Stimulated activated CD4-positive, alpha-beta T cell treated with anti-CD3 and anti-CD28 coated beads, Interleukin-12 subunit alpha, Interleukin-12 subunit beta, amount 100 ng/mL, for 4 hours (primary cell): ENCODE results near the gene E2F1.
"Not testable (repeated sequence)": the region's sequence is repeated elsewhere in the genome, so short reads cannot be mapped to it uniquely, and the experiment has no call there.

Source experiments
- DNase-seq: peaks from one replicate; pipeline ENCODE4 v3.0.0-alpha.2; 2020

E2F1 gene

DNA sequence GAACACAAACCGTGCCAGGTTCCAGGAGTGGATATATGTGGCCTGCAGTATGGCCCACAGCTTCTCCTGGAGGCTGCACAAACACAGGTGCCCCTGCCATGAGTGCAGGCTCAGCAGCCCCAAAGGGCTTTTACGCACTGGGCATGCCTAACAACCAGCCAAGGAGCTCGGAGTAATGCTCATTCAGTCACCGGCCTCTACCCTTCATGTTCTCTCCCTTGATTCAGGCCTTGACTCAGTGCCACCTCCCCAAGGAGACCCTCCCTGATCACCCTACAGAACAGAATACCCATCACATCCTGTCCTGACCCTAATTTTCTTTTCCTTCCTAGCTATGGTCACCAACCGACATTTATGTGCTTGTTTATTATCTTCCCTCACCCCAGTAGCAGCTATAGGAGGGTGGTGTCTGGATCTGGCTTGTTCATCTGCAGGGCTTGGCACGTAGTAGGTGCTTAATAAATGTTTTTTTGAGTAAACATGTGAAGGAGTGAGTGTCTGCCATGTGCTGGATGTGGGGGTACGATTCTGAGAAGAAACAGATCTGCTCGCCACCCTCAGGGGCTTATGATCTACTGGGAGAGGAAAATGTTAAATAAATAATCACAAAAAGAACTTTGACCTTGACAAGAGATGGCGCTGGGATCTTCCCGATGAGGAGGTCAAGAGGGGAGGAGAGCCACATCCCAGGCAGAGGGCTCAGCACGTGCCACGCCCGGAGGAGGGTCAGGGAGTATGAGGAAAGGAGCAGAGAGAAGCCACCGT lies 24.7 kb upstream of the E2F1 start:
- no peak for DNase-seq

DNA sequence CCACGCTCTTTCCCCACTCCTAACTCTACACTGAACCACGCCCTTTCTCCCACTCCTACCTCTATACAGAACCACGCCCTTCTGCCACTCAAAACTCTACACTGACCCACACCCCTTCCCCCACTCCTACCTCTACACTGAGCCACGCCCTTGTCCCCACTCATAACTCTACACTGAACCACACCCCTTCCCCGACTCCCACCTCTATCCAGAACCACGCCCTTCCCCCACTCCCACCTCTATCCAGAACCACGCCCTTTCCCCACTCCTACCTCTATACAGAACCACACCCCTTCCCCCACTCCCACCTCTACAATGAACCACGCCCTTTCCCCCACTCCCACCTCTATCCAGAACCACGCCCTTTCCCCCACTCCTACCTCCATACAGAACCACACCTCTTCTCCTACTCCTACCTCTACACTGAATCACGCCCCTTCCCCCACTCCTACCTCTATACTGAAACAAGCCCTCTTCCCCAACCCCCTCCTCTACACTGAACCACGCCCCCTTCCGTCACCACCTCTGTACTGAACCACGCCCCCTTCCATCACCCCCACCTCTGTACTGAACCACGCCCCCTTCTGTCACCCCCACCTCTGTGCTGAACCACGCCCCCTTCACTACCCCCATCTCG lies 23.8 kb upstream of the E2F1 start:
- DNase-seq = no peak

DNA sequence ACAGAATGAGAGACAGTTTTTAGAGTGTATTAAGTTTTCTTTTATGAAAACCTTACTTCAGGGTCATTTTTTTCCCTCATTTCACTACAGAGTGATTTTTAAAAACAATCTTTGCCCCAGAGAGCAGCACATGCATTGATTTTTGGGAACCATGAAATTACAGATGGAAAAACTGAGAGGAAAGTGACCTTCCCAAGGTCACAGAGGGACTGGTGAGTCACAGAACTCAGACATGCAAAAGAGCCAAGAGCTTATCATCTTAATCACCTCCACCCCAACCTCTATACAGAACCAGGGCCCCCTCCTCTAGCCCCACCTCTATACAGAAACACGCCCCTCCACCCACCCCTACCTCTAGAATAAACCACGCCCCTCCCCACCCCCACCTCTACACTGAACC lies 23.2 kb upstream of the E2F1 start:
- no peak for DNase-seq

GRCh38 chr20:33707668-33708067 lies 21.5 kb upstream of the E2F1 start:
- DNase-seq = no peak

DNA sequence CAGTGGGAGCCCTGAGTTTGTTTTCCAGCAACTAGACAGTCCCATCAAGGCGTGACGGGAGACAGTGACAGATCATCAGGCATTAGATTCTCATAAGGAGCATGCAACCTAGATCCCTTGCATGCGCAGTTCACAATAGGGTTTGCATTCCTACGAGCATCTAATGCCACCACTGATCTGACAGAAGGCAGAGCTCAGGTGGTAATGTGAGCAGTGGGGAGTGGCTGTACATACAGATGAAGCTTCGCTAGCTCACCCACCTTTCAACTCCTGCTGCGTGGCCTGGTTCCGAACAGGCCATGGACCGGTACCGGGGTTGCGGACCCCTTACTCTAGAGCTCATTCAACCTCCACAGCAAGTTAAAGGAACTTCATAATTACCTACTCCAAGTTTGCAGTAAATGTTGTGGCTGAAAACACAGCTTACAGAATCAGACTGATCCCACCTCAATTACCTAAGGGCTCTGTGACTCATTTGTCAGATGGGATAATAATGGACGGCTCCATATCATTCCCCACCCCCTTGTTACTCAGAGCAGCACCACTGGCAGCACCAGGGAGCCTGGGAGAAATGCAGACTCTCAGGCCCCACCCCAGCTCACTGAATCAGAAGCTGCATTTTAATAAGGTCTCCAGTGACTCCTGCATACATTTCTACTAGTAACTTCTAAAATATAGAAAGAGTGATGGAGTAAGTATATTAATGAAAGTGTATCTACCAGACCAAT lies 18.2 kb upstream of the E2F1 start:
- DNase-seq = no peak

DNA sequence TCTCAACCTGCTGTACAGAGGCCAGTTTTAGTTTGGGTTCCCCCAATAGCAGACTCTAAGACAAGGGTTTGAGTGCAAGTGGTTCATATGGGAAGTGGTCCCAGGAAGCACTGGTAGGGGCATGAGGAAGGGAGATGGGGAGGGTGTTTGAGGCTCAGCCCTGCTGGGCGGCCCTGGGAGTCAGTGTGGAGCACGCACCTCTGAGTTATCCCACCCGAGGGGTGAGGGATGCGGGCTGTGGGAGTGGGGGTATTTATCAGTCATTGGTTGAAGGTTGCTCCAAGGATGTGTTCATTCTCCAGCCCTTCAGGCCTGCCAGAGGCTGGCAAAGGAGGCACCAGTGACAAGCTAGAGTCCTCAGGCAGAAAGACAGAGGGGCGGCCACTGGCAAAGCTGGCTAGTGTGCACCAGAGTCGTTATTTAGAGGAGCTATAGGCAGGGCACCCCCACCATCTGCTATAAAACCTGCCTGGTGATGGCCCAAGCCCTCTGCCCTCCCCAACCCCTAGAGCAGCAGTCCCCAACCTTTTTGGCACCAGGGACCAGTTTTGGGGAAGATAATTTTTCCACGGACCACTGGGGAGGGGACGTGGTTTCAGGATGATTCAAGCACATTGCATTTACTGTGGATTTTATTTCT lies 17.4 kb upstream of the E2F1 start:
- no peak for DNase-seq

DNA sequence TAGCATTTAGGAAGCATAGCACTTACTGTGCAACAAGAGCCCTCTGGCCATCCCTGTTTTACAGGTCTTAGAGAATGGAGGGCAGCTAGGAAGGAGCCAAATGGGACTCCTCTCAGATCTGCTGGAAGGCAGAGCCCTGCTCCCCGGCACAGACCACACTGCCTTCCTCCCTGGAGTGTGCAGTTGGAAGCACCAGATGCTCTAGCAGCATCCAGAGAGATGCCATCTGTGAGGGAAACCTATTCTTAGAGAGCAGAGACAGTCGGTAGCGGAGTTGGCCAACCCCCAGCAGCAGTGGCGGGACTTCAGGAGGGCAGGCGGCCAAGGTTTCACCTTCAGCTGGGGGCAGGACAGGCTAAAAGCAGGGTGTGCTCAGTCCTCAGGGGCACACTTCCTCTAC lies 16.7 kb upstream of the E2F1 start:
- DNase-seq = no peak

- DNase-seq = no peak
These were observed 15.7 kb upstream of the E2F1 start for GRCh38 chr20:33701629-33702450.

- DNase-seq = not testable (repeated sequence)
These were observed 14.7 kb upstream of the E2F1 start for GRCh38 chr20:33700696-33701441.

- not testable (repeated sequence) for DNase-seq
These were observed 12.8 kb upstream of the E2F1 start for GRCh38 chr20:33698966-33699365.

DNA sequence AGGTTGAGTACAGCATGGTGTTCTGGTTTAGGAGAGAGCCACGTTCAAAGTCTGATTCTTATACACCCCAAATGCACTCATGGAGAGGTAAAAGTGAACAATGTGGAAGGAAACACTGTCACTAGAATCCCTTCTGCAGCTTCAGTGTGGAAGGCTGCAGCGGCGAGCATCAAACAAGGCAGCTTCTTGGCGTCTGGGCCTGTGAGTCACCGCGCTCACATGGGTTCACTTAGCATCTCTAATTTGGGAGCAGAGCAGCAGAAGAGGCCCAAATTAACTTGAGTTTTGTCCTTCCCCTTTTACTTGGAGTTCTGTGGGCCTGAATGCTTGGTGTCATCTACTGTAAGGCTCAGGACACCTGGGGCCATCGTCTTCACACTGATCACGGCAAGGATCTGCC lies 10.9 kb upstream of the E2F1 start:
- no peak for DNase-seq

DNA sequence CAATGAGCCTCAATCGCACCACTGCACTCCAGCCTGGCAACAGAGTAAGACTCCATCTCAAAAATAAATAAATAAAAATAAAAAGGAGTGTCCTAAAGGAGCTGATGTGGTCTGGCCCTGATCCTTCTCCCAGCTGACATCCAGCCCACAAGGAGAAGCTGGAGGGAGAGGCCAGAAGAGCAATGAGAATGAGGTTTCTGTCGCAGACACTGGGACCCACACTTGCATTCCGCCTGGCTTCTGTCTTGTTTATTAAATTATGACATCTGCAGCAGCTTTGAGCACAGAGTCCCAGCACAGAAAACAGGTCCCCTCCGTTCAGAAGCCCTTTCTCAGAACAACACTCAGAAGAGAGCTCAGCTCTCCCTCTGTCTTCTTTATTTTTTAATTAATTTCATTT lies 10.3 kb upstream of the E2F1 start:
- no peak for DNase-seq

GRCh38 chr20:33694639-33695012 lies 8.4 kb upstream of the E2F1 start:
- no peak for DNase-seq

GRCh38 chr20:33693741-33694638 lies 7.8 kb upstream of the E2F1 start:
- no peak for DNase-seq

DNA sequence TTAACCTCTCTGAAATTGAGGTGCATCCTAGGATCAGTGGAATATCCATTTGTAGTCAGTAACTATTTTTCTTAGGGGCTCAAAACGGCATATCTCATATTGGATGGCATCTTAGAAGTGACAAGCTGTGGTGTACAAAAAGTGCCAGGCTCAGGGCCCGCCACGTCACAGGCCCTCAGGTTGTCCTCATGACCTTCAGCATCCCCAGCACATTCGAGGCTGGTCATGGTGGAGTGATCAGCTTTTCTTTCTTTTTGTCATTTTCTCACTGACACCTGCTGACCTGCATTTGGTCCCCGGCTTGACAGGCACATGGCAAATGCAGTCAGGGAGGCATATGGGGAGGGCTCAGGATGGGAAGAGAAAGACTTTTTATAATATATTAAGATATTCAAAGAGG lies 7.1 kb upstream of the E2F1 start:
- DNase-seq = no peak

GRCh38 chr20:33689973-33690372 lies 3.8 kb upstream of the E2F1 start:
- DNase-seq = no peak

DNA sequence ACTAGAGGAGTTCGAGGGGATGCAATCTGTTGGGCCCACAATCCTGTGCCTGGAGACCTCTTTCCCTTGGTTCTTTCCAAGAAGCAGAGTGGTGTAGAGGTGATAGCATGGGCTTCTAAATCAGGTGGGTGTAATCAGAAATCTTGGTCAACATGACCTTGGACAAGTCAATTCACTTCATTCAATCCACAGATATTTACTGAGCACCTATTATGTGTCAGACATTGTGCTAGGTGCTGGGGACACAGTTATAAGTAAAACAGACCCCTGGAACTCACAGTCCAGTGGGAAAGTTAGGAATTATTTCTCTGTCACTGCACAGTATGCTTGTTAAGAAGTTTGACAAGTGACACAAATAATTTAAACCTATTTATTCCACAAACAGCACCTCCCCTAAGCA lies 3.3 kb upstream of the E2F1 start:
- DNase-seq = no peak

DNA sequence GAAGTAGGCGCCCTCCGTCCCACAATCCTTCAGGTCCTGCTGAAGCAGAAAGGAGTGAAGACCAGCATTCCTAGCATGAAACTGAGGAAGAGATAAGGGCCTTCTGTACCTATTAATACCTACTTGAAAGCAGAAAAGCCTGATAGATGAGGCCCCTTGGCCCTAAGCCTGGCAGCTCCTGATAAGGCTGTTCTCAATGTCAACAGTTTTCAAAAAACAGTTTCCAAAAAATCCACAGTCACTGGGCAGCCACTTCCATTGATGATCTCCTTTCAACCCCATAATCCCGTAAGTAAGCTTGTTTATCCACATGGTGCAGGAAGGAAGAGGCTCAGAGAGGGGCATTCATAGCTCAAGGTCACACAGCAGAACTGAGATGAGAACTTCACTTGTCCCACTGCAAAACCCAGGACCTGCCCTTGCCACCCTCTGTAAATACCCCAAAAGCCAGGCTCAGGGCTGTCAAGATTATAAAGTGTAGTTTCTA lies 2.8 kb upstream of the E2F1 start:
- DNase-seq = no peak

DNA sequence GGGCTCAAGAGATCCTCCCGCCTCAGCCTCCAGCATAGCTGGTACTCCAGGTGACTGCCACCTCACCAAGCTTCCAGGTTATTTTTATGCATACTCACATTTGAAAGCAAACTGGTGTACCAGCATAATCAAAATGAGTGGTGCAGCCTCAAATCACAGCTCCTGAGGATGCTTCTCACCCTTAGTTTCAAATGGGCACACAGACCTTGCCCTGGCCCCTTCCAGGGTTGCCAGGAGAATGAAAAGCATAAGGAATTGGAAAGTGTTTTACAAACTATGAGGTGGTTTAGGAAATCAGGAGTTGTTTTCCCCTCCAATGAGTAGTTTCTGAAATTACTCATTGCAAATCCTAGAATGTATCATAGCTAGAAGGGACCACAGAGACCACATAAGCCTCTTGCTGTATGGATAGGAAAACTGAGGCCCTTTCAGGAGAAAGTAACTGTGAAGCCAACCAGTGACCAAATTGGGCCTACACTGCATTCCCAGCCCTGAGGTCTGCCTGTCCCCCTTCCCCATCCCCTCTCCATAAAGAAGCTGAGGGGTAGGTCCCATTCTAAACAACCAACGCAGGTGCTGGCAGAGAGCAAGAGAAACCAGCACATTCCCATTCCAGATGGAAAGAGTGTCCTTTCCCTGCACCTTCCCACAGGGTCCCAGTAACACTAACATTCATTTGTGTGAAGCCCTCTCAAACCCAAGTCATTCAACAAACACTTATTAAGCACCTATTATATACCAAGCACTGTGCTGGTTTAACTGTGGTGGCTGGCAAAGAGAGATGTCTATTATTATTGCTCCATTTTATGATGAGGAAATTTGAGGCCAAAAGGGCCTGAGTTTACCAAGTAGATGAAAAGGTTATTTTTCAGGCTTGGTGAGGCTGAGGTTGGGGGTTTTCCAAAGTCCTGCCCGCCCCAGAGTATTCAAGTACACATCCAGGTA lies 2.1 kb upstream of the E2F1 start:
- no peak for DNase-seq
